SU-DHL-6 (cell line): Measurements from ENCODE around the gene EIF4E1B.

Source experiments
- H2AFZ ChIP-seq: fragments of 200-600 bp; sonication (generic); 2 replicates; pipeline ENCODE4 v1.6.1; 2014; ENCODE audit warnings: low read depth, mild to moderate bottlenecking, moderate library complexity, mixed read lengths, antibody characterized with exemption, low read length; ENCODE audit not compliant: severe bottlenecking
- H3F3A ChIP-seq: fragments of 200-600 bp; shearing (Covaris generic); 2 replicates; pipeline ENCODE4 v1.6.0; 2016; ENCODE audit warnings: antibody characterized with exemption, mild to moderate bottlenecking; ENCODE audit not compliant: insufficient read depth
- H3K27ac ChIP-seq: fragments of 200-600 bp; sonication (generic); 2 replicates; pipeline ENCODE4 v1.5.1; 2016; ENCODE audit warnings: low read depth, mild to moderate bottlenecking, low read length, moderate library complexity, mixed read lengths
- H3K27me3 ChIP-seq: fragments of 200-600 bp; sonication (generic), shearing (Covaris generic); 2 replicates; pipeline ENCODE4 v1.6.0; 2014; ENCODE audit warnings: mild to moderate bottlenecking, low read length
- H3K36me3 ChIP-seq: fragments of 200-600 bp; sonication (generic); 2 replicates; pipeline ENCODE4 v1.6.1; 2014; ENCODE audit warnings: mild to moderate bottlenecking, low read length, mixed read lengths
- H3K4me2 ChIP-seq: fragments of 300-600, 200-600 bp; shearing (Covaris generic), sonication (generic); 2 replicates; pipeline ENCODE4 v1.6.0; 2014; ENCODE audit warnings: low read length, low read depth, mild to moderate bottlenecking; ENCODE audit not compliant: poor library complexity, severe bottlenecking
- H3K4me3 ChIP-seq: fragments of 200-600 bp; sonication (generic); 2 replicates; pipeline ENCODE4 v1.5.1; 2014; ENCODE audit warnings: antibody characterized with exemption, low read length, mild to moderate bottlenecking, mixed read lengths; ENCODE audit not compliant: insufficient read depth, poor library complexity, severe bottlenecking
- H3K79me2 ChIP-seq: fragments of 200-600 bp; sonication (generic); 2 replicates; pipeline ENCODE4 v1.6.1; 2014; ENCODE audit warnings: mild to moderate bottlenecking, low read length, moderate library complexity; ENCODE audit not compliant: insufficient read depth
- H3K9ac ChIP-seq: fragments of 200-600 bp; sonication (generic); 2 replicates; pipeline ENCODE4 v1.7.0; 2014; ENCODE audit warnings: mild to moderate bottlenecking, low read length
- H3K9me2 ChIP-seq: fragments of 200-600 bp; sonication (generic); replicated peaks from 2 replicates; pipeline ENCODE4 v1.6.1; 2014; ENCODE audit warnings: low read length; ENCODE audit not compliant: insufficient read depth
- H3K9me3 ChIP-seq: fragments of 200-600 bp; sonication (generic); 2 replicates; pipeline ENCODE4 v1.6.1; 2014; ENCODE audit warnings: low read length, mixed read lengths; ENCODE audit not compliant: insufficient read depth
- H4K20me1 ChIP-seq: fragments of 200-600 bp; sonication (generic); 2 replicates; pipeline ENCODE4 v1.6.1; 2014; ENCODE audit warnings: low read depth, mild to moderate bottlenecking, antibody characterized with exemption, low read length, moderate library complexity, mixed read lengths
- EZH2phosphoT487 ChIP-seq: fragments of 200-600 bp; sonication (generic), shearing (Covaris generic); conservative IDR thresholded peaks from 2 replicates; pipeline ENCODE4 v1.6.1; 2018; ENCODE audit warnings: mild to moderate bottlenecking, antibody characterized with exemption, low read length, moderate library complexity, mixed read lengths
- TF ChIP-seq, protein P1 (sequence below): fragments of 200-600 bp; sonication (generic); IDR thresholded peaks from one replicate; pipeline ENCODE4 v1.5.1; 2017; ENCODE audit warnings: antibody characterized with exemption, mild to moderate bottlenecking, low read length, moderate library complexity; ENCODE audit not compliant: insufficient read depth, poor library complexity, severe bottlenecking

The EIF4E1B gene

DNA sequence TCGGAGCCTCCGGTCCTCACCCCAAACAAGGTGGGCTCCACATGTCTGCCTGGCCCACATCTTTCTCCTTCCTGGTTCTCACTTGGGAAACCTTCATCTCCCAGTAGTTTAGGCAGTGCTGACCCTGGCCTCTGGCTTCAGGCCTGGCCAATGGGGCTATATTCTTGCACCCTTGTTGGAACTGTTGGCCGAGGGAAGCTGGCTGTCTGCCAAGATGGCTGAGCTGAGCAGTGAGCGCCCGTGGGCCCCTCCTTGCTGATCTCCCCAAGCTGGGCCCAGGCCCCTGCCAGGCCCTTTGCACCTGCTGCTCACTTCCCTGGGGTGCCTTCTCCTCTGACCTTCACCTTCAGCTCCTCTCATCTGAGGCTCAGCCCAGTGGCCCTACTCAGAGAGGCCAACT is 48.1 kb downstream of the EIF4E1B start:
- Histone ChIP-seq H3K27me3 (no peaks in the 10 kb centered on the region), H3K4me2 (no peak overlapping the region)

GRCh38 chr5:176679365-176680225 is 49.1 kb downstream of the EIF4E1B start:
- no peak overlapping the region for H3K9ac ChIP-seq
- no peaks in the 10 kb centered on the region for H3K27me3 ChIP-seq
- no peak overlapping the region for H2AFZ ChIP-seq

More for the DNA sequence above, 48.1 kb downstream of the EIF4E1B start:
- H3K4me3 ChIP-seq, result no peak overlapping the region
- no peaks in the 10 kb centered on the region for H4K20me1 ChIP-seq
- no peak overlapping the region for H3K9ac ChIP-seq
- H3K36me3 ChIP-seq, result no peaks in the 10 kb centered on the region
- TF ChIP-seq EZH2phosphoT487, result no peak
- TF ChIP-seq, protein P1, sequence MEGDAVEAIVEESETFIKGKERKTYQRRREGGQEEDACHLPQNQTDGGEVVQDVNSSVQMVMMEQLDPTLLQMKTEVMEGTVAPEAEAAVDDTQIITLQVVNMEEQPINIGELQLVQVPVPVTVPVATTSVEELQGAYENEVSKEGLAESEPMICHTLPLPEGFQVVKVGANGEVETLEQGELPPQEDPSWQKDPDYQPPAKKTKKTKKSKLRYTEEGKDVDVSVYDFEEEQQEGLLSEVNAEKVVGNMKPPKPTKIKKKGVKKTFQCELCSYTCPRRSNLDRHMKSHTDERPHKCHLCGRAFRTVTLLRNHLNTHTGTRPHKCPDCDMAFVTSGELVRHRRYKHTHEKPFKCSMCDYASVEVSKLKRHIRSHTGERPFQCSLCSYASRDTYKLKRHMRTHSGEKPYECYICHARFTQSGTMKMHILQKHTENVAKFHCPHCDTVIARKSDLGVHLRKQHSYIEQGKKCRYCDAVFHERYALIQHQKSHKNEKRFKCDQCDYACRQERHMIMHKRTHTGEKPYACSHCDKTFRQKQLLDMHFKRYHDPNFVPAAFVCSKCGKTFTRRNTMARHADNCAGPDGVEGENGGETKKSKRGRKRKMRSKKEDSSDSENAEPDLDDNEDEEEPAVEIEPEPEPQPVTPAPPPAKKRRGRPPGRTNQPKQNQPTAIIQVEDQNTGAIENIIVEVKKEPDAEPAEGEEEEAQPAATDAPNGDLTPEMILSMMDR, result no peak
- no peak overlapping the region for H3K27ac ChIP-seq
- no peak overlapping the region for H2AFZ ChIP-seq
- no peaks in the 10 kb centered on the region for H3F3A ChIP-seq
- no peaks in the 10 kb centered on the region for H3K9me3 ChIP-seq
- no peaks in the 10 kb centered on the region for H3K79me2 ChIP-seq
- H3K9me2 ChIP-seq, result no peaks in the 10 kb centered on the region

GRCh38 chr5:176680226-176680563 is 49.7 kb downstream of the EIF4E1B start:
- Histone ChIP-seq H3K9ac (no peak overlapping the region), H3K4me2 (no peak overlapping the region), H3K9me3 (no peaks in the 10 kb centered on the region), H3K4me3 (no peak overlapping the region), H3K79me2 (no peaks in the 10 kb centered on the region), H3K9me2 (no peaks in the 10 kb centered on the region), H4K20me1 (no peaks in the 10 kb centered on the region), H2AFZ (no peak overlapping the region), H3K36me3 (no peaks in the 10 kb centered on the region), H3F3A (no peaks in the 10 kb centered on the region), H3K27ac (no peak overlapping the region), H3K27me3 (no peaks in the 10 kb centered on the region)
- TF ChIP-seq, protein P1, result no peak
- no peak for TF ChIP-seq EZH2phosphoT487

More at GRCh38 chr5:176679365-176680225, 49.1 kb downstream of the EIF4E1B start:
- Histone ChIP-seq H3K9me3 (no peaks in the 10 kb centered on the region), H3F3A (no peaks in the 10 kb centered on the region), H4K20me1 (no peaks in the 10 kb centered on the region), H3K79me2 (no peaks in the 10 kb centered on the region), H3K36me3 (no peaks in the 10 kb centered on the region), H3K4me2 (no peak overlapping the region), H3K4me3 (no peak overlapping the region), H3K27ac (no peak overlapping the region), H3K9me2 (no peaks in the 10 kb centered on the region)
- TF ChIP-seq, protein P1, result no peak
- no peak for TF ChIP-seq EZH2phosphoT487
